ENCODE measurements around the gene EPDR1. TPM values are rescaled to one million over a fixed set of nuclear protein-coding genes. Genes with fewer than 3 reads are reported as not detected.
A peak's percentile ranks its signal among the peaks of the same experiment; 100 is the strongest.
"Not testable (repeated sequence)": the region's sequence is repeated elsewhere in the genome, so short reads cannot be mapped to it uniquely, and the experiment has no call there.

Gene EPDR1
- total RNA-seq, 2 donors from 2014 or later, result 31.3 to 42.6 TPM

GRCh38 chr7:37924491-37925041 lies 4.1 kb downstream of the EPDR1 start:
- intact Hi-C loops (cut with DNase I), result loop anchor here in 1 of 2 donors (10.0 kb wide), 1 partner anchor 270 kb away; no protein-coding TSS in a partner anchor

GRCh38 chr7:37925620-37926019 lies 5.2 kb downstream of the EPDR1 start:
- intact Hi-C loops (cut with DNase I), result loop anchor here in 1 of 2 donors (10.0 kb wide), 1 partner anchor 269 kb away; no protein-coding TSS in a partner anchor
- DNase-seq (ENCODE audit: low spot score), result no peak

More at GRCh38 chr7:37924491-37925041, 4.1 kb downstream of the EPDR1 start:
- DNase-seq (ENCODE audit: low spot score), result no peak

GRCh38 chr7:37927773-37928444 lies 7.5 kb downstream of the EPDR1 start:
- no peak for DNase-seq (ENCODE audit: low spot score)
- intact Hi-C loops (cut with DNase I), result loop anchor here in 1 of 2 donors (10.0 kb wide), 1 partner anchor 267 kb away; no protein-coding TSS in a partner anchor

- intact Hi-C loops (cut with DNase I), result loop anchor here in 1 of 2 donors (10.0 kb wide), 1 partner anchor 266 kb away; no protein-coding TSS in a partner anchor
- no peak for DNase-seq (ENCODE audit: low spot score)
Measured at GRCh38 chr7:37928878-37929277, 8.4 kb downstream of the EPDR1 start.

GRCh38 chr7:37930226-37930948 lies 9.9 kb downstream of the EPDR1 start:
- intact Hi-C loops (cut with DNase I), result no loop called here
- no peak for DNase-seq (ENCODE audit: low spot score)

GRCh38 chr7:37932543-37932942 lies 12.1 kb downstream of the EPDR1 start:
- intact Hi-C loops (cut with DNase I), result no loop called here
- no peak for DNase-seq (ENCODE audit: low spot score)

GRCh38 chr7:37933018-37933566 lies 12.7 kb downstream of the EPDR1 start:
- no peak for DNase-seq (ENCODE audit: low spot score)
- intact Hi-C loops (cut with DNase I), result no loop called here

GRCh38 chr7:37942934-37943610 lies 22.6 kb downstream of the EPDR1 start:
- intact Hi-C loops (cut with DNase I), result no loop called here
- DNase-seq (ENCODE audit: low spot score), result peak; percentile 87

GRCh38 chr7:37943905-37944736 lies 23.7 kb downstream of the EPDR1 start:
- no peak for DNase-seq (ENCODE audit: low spot score)
- intact Hi-C loops (cut with DNase I), result no loop called here

GRCh38 chr7:37944737-37945054 lies 24.3 kb downstream of the EPDR1 start:
- intact Hi-C loops (cut with DNase I), result no loop called here
- no peak for DNase-seq (ENCODE audit: low spot score)

- DNase-seq (ENCODE audit: low spot score), result no peak
- intact Hi-C loops (cut with DNase I), result no loop called here
Measured at GRCh38 chr7:37945336-37945735, 24.9 kb downstream of the EPDR1 start.

- intact Hi-C loops (cut with DNase I), result no loop called here
- DNase-seq (ENCODE audit: low spot score), result no peak
Measured at GRCh38 chr7:37947138-37947940, 26.9 kb downstream of the EPDR1 start.

- intact Hi-C loops (cut with DNase I), result no loop called here
- DNase-seq (ENCODE audit: low spot score), result no peak
Measured at GRCh38 chr7:37947941-37948210, 27.4 kb downstream of the EPDR1 start.

- no peak for DNase-seq (ENCODE audit: low spot score)
- intact Hi-C loops (cut with DNase I), result no loop called here
Measured at GRCh38 chr7:37952240-37952639, 31.8 kb downstream of the EPDR1 start.

GRCh38 chr7:37954217-37954616 lies 33.8 kb downstream of the EPDR1 start:
- not testable (repeated sequence) for DNase-seq (ENCODE audit: low spot score)

GRCh38 chr7:37956791-37957190 lies 36.4 kb downstream of the EPDR1 start:
- intact Hi-C loops (cut with DNase I), result no loop called here
- no peak for DNase-seq (ENCODE audit: low spot score)

More at GRCh38 chr7:37954217-37954616, 33.8 kb downstream of the EPDR1 start:
- intact Hi-C loops (cut with DNase I), result not testable (repeated sequence)

GRCh38 chr7:37957221-37957970 lies 37.0 kb downstream of the EPDR1 start:
- intact Hi-C loops (cut with DNase I), result no loop called here
- DNase-seq (ENCODE audit: low spot score), result no peak

Data from posterior vena cava (tissue), 2 donors.